ENCODE results near the gene FAM222A.

FAM222A gene

DNA sequence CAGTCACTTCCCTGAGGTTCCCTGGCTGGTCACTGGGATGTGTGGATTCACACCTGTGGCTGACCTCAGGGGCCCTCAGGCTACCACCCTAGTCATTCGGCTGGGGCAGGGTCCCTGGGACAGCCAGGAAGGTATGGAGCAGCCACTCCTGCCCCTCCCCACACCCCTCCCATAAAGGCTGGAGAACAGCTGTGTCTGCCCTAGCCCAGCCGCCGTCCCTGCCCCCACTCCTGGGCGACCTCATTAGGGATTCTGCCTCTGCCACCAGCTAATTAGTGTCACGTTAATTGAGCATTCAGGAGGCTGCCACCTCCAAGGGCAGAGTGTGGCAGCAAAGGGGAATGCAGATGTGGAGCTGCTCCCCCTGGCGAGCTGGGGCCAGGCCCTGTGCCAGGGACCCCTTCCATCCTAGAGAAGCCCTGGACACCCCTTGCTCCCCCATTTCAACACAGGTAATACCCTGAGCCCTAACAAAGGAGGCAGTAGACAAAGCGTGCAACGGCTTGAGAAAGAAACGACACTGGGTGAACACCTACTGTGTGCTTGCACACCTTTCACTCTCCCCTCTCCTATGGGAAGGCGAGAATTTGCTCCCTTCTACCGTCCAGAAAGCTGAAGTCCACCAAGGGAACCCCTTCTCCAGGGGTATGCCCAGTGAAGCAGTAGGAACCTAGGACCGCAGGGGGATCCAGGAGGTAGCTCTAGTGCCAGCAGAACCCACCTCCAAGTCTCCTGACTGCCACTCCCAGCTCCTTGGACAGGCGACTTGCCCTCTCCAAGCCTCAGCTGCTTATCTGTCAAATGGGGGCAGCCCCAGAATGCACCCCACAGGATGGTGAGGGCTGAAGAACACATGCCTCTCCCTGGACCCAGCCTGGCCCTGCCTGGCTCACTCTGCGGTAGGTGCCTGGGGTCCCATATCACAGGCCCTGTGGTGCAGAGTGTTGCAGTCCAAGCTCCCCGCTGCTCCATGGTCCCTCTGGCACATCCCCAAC, 45.1 kb downstream of the FAM222A start:
- no peak for DNase-seq (ENCODE audit: low read depth in 2 of 2)

DNA sequence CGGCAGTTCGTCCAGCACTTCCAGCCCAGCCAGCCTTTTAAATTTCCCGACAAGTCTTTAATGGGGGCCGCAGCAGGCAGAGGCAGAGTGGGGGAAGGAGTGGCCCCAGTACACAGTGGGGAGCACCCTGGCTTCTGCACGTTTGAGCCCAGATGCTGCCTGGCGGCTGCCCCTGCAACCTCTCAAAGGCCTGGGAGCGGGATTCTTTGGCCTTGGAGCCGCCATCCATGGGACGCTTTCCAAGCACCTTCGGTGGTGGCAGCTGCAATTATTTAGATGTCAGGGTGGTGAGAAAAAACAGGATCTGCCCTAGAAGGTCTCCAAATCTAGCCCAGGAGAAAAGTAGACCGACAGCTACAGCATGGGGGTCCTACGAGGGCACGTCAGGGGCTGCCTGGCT, 46.0 kb downstream of the FAM222A start:
- no peak for DNase-seq (ENCODE audit: low read depth in 2 of 2)

- no peak for DNase-seq (ENCODE audit: low read depth in 2 of 2)
Observed at GRCh38 chr12:109760031-109760929, 46.7 kb downstream of the FAM222A start.

GRCh38 chr12:109760930-109761921, 47.6 kb downstream of the FAM222A start:
- no peak for DNase-seq (ENCODE audit: low read depth in 2 of 2)

- no peak for DNase-seq (ENCODE audit: low read depth in 2 of 2)
Observed at GRCh38 chr12:109762071-109762672, 48.5 kb downstream of the FAM222A start.

DNA sequence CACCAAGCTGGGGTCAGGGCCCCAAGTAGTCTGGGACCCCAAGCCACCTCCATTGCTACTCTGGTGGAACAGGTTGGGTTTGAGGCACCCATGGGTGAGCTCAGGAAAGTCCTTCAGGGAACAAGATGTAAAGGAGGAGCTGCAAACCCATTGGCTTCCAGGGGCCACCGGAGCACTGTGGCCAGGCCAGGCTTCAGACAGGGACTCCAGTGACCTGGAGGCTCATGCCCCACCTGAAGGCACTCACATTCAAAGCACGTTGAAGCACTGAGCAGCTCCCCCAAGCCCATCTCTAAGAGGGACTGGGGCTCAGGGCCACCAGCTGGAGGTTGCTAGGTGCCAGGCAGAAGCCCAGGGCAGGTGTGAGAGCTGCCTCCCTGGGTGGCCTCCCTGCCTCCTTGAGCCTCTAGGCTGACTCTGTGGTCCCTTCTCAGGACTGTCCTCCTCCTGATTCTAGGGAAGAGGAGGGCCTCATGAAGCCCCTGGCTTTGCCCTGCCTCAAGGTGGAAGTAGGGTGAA, 49.1 kb downstream of the FAM222A start:
- DNase-seq (ENCODE audit: low read depth in 2 of 2): no peak

GRCh38 chr12:109763201-109763841, 49.7 kb downstream of the FAM222A start:
- DNase-seq (ENCODE audit: low read depth in 2 of 2): no peak

DNA sequence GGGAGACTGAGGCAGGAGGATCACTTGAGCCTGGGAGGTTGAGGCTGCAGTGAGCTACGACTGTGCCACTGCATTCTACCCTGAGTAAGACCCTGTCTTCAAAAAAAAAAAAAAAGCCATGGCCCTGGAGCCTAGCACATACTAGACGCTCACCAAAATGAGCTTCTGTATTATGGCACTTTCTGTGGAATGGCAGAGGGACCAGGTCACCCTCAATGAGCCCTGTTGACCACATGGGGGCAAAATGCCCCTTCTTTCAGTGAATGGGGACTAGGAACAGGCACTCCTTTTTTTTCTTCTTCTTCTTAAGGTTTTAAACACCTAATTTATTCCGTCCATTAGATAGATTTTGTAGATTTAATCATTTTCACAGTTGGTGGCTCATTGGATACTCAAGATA, 50.5 kb downstream of the FAM222A start:
- DNase-seq (ENCODE audit: low read depth in 2 of 2): no peak

DNA sequence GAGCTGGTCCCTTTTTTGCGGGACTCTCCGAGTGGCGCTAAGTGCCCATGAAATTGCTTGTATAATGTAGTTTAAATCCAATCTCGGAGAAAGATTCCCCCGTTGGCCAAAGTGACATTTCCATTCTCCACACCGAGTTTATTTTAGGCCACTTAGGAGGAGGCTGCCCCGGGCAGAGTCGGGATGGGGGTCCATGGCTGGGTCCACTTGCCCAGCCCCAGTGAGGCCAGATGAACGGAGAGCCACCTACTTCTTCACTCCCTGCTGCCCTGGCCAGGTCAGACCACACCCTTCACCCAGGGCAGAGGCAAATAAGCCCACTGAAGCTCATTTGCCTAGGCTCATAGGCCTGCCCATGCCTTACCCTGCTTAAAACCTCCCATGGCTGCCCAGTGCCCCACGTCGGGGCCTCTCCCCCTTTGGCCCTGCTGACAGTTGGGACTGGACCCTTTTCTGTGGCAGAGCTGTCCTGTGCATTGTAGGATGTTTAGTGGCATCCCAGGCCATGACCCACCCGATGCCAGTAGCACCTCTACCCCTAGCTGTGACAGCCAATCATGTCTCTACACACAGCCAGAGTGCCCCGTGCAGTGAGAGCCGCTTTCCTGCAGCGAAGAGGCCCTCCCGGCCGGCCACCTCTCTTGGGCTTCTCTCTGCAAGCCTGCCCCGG, 51.3 kb downstream of the FAM222A start:
- DNase-seq (ENCODE audit: low read depth in 2 of 2): no peak

GRCh38 chr12:109765446-109765810, 51.8 kb downstream of the FAM222A start:
- no peak for DNase-seq (ENCODE audit: low read depth in 2 of 2)

GRCh38 chr12:109766251-109766778, 52.7 kb downstream of the FAM222A start:
- no peak for DNase-seq (ENCODE audit: low read depth in 2 of 2)

DNA sequence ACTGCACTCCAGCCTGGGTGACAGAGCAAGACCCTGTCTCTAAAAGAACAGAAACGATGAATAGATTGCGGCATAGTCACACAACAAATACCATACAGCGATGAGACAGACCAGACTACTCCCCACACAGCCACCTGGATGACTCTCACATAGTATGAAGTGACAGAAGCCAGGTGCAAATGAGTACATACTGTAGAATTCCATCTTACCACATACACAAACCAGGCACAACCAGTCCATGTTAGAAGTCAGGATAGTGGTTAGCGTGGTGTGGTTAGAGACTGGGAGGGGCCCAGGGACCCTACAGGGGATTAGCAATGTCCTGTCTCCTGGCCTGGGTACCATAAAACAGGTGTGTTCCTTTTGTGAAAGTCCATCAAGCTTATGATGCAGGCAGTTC, 53.8 kb downstream of the FAM222A start:
- DNase-seq (ENCODE audit: low read depth in 2 of 2): no peak

GRCh38 chr12:109767991-109768900, 54.6 kb downstream of the FAM222A start:
- no peak for DNase-seq (ENCODE audit: low read depth in 2 of 2)

DNA sequence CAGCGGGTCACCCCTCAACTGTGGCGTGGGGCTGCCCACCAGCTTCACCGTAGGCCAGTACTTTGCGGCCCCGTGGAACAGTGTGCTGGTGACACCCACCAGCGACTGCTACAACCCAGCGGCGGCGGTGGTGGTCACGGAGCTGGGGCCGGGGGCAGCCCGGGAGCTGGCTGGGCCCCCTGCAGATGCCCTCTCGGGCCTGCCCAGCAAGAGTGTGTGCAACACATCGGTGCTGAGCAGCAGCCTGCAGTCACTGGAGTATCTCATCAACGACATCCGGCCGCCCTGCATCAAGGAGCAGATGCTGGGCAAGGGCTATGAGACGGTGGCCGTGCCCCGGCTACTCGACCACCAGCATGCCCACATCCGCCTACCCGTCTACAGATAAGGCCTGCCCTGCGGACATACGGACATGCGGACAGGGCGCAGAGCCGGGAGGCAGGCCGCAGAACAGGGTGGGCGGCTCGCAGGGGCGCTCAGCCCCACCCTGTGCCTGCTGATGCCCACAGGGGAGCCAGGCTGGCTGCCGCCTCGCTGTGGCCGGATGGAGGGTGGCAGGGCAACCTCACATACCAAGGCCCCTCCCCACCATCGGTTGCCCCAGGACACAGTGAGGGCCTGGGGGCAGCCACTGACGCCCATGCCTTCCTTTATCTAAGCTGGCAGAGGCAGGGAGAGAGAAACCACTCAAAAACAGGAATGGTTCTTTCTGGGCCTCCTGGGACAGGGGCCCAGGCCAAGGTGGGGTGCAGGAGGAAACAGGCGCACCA, 55.5 kb downstream of the FAM222A start:
- no peak for DNase-seq (ENCODE audit: low read depth in 2 of 2)

DNA sequence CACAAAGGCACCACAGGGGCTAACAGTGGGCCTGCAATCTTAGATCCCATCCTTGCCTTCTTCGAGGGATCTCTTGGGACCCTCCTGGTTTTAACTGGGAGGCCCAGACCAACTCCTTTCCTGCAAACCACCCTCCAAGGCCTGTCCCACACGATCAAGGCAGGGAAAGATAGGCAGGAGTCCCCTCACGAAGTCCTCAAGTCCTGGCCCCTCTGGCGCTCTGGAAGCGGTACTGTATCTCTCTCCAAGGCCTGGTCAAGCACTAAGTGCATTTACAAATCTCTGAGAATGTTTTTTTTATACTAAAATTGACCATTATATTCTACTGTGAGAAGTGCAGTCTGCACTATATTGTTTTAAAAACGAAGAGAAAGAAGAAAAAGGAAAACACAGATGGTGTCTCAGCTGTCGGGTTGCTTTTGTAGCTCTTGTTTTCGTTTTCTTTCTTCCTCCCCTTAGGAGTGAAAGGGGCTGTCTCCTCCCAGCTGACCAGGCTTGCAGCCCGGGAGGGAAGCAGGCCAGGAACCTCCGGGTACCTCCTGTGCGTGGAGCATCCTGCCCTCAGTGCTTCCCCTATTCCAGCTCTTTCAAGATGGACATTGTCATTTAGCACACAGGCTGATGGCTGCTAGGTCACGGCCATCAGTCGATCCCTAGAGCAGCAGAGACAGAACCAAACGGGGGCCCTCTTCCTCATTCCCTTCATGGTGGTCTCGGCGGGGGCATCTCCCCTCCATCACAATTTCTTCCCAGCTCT, 56.7 kb downstream of the FAM222A start:
- DNase-seq (ENCODE audit: low read depth in 2 of 2): no peak

- DNase-seq (ENCODE audit: low read depth in 2 of 2): no peak
Observed at GRCh38 chr12:109770861-109771670, 57.4 kb downstream of the FAM222A start.

All from stimulated activated CD4-positive, alpha-beta T cell treated with anti-CD3 and anti-CD28 coated beads, Interleukin-12 subunit alpha, Interleukin-12 subunit beta, amount 100 ng/mL, for 24 hours (primary cell).